Skeletal muscle cell (primary cell): Measurements from ENCODE around the gene DCLK2.
A peak's percentile ranks its signal among the peaks of the same experiment; 100 is the strongest.

ENCODE experiments used
- DNase-seq: peaks from one replicate; pipeline ENCODE4 v3.0.0-alpha.2; 2010; ENCODE audit warnings: low read depth
- H3K4me3 ChIP-seq: 2 replicates; pipeline ENCODE4 v1.5.1; 2011; ENCODE audit warnings: low read depth, mild to moderate bottlenecking, control low read depth, low read length, moderate library complexity

The DCLK2 gene

GRCh38 chr4:150078041-150078578, at the start of gene DCLK2:
DCLK2 (plus strand) TSS chr4:150078445; CDS start chr4:150079028, 583 bp downstream.
- peak within 1 kb of the TSS; percentile 78 for H3K4me3 ChIP-seq
- peak; percentile 63 for DNase-seq

GRCh38 chr4:150032541-150032940, 45.7 kb upstream of the DCLK2 start:
- DNase-seq = no peak
- no peak overlapping the region for H3K4me3 ChIP-seq

- no peak for DNase-seq
- no peak overlapping the region for H3K4me3 ChIP-seq
These were observed 45.2 kb upstream of the DCLK2 start for GRCh38 chr4:150033081-150033480.

- DNase-seq = no peak
- no peak overlapping the region for H3K4me3 ChIP-seq
These were observed 44.3 kb upstream of the DCLK2 start for GRCh38 chr4:150033901-150034300.

- no peak for DNase-seq
- no peak overlapping the region for H3K4me3 ChIP-seq
These were observed 40.9 kb upstream of the DCLK2 start for GRCh38 chr4:150037251-150037856.

- no peak for DNase-seq
- no peak overlapping the region for H3K4me3 ChIP-seq
These were observed 39.7 kb upstream of the DCLK2 start for GRCh38 chr4:150038335-150039076.

GRCh38 chr4:150039274-150040127, 38.7 kb upstream of the DCLK2 start:
- no peak overlapping the region for H3K4me3 ChIP-seq
- DNase-seq = no peak

- H3K4me3 ChIP-seq = no peak overlapping the region
- DNase-seq = no peak
These were observed 33.7 kb upstream of the DCLK2 start for GRCh38 chr4:150044517-150044916.

- H3K4me3 ChIP-seq = no peak overlapping the region
- DNase-seq = no peak
These were observed 32.8 kb upstream of the DCLK2 start for GRCh38 chr4:150045410-150045809.

GRCh38 chr4:150046728-150047217, 31.5 kb upstream of the DCLK2 start:
- no peak for DNase-seq
- H3K4me3 ChIP-seq = no peak overlapping the region

- DNase-seq = no peak
- H3K4me3 ChIP-seq = no peak overlapping the region
These were observed 30.7 kb upstream of the DCLK2 start for GRCh38 chr4:150047546-150047945.

GRCh38 chr4:150049682-150050081, 28.6 kb upstream of the DCLK2 start:
- no peak overlapping the region for H3K4me3 ChIP-seq

GRCh38 chr4:150050566-150050965, 27.7 kb upstream of the DCLK2 start:
- no peak for DNase-seq
- H3K4me3 ChIP-seq = no peak overlapping the region

More at GRCh38 chr4:150049682-150050081, 28.6 kb upstream of the DCLK2 start:
- no peak for DNase-seq

GRCh38 chr4:150051111-150051510, 27.1 kb upstream of the DCLK2 start:
- no peak for DNase-seq
- no peak overlapping the region for H3K4me3 ChIP-seq

- no peak for DNase-seq
These were observed 22.8 kb upstream of the DCLK2 start for GRCh38 chr4:150055467-150055866.

GRCh38 chr4:150056569-150056968, 21.7 kb upstream of the DCLK2 start:
- no peak overlapping the region for H3K4me3 ChIP-seq
- peak; percentile 47 for DNase-seq

More at GRCh38 chr4:150055467-150055866, 22.8 kb upstream of the DCLK2 start:
- H3K4me3 ChIP-seq = no peak overlapping the region

- no peak for DNase-seq
- no peak overlapping the region for H3K4me3 ChIP-seq
These were observed 17.0 kb upstream of the DCLK2 start for GRCh38 chr4:150061086-150061776.

GRCh38 chr4:150063128-150063527, 15.1 kb upstream of the DCLK2 start:
- no peak for DNase-seq
- H3K4me3 ChIP-seq = no peak overlapping the region

- H3K4me3 ChIP-seq = no peak overlapping the region
- DNase-seq = no peak
These were observed 12.5 kb upstream of the DCLK2 start for GRCh38 chr4:150065740-150066139.
